Measurements from ENCODE around the gene TAAR9.

GRCh38 chr6:132495604-132496079 lies 42.4 kb upstream of the TAAR9 start:
- TF ChIP-seq EZH2phosphoT487 (IDR thresholded peaks at IDR 0.05; ENCODE audit: borderline replicate concordance, low read depth, low read length) (no peak), CTCF (conservative IDR thresholded peaks at IDR 0.05; ENCODE audit: low read length) (no peak)

All from OCI-LY7 (cell line).